Right atrium auricular region (tissue), 2 donors: ENCODE results near the gene ID2. TPM values are rescaled to one million over a fixed set of nuclear protein-coding genes. Genes with fewer than 3 reads are reported as not detected.

Experiments
- DNase-seq: peaks from one replicate; pipeline ENCODE4 v3.0.0-alpha.2; 2019; ENCODE audit warnings: low spot score
- H3K27ac ChIP-seq, 2 donors: fragments of 200-600 bp; sonication (generic); 1 replicate in 1 of 2; 2 replicates in 1 of 2; pipeline ENCODE4 v1.5.1; 2016 to 2019
- H3K27me3 ChIP-seq, 2 donors: fragments of 200-600 bp; sonication (generic); one replicate each; pipeline versions ENCODE4 v1.5.1 to v1.6.0; 2017 to 2019
- H3K36me3 ChIP-seq: fragments of 200-600 bp; sonication (generic); one replicate; pipeline ENCODE4 v1.5.1; 2016
- H3K4me1 ChIP-seq, 2 donors: fragments of 200-600 bp; sonication (generic); one replicate each; pipeline versions ENCODE4 v1.5.1 to v1.6.0; 2017 to 2019
- H3K4me3 ChIP-seq, 2 donors: fragments of 200-600 bp; sonication (generic); 1 replicate in 1 of 2; 2 replicates in 1 of 2; pipeline ENCODE4 v1.5.1; 2017 to 2019; ENCODE audit warnings: mild to moderate bottlenecking in 1 of 2, moderate library complexity in 1 of 2
- H3K9me3 ChIP-seq, 2 donors: fragments of 200-600 bp; sonication (generic); one replicate each; pipeline ENCODE4 v1.5.1; 2019
- CTCF ChIP-seq, 2 donors: fragments of 200-600 bp; sonication (generic); IDR thresholded peaks; one replicate each; pipeline ENCODE4 v1.5.1; 2019; ENCODE audit warnings: antibody characterized with exemption in 2 of 2
- total RNA-seq, 2 donors: library from RNA; depleted of rRNA; stranded (reverse); fragments of >200 nt; gene quantifications; one replicate each; pipeline ENCODE4 v1.1.0, GENCODE V29; 2016

The ID2 gene
- total RNA-seq, 2 donors from 2014 or later: 213 to 421 TPM

- H3K27me3 ChIP-seq: no peaks in the 10 kb centered on the region
- no peak for TF ChIP-seq CTCF (IDR thresholded peaks at IDR 0.05)
- H3K36me3 ChIP-seq: no peaks in the 10 kb centered on the region
- H3K27ac ChIP-seq: no peak overlapping the region
- H3K4me3 ChIP-seq: no peak overlapping the region
- no peaks in the 10 kb centered on the region for H3K9me3 ChIP-seq
- peaks cover 0 to 10% of the 10 kb centered on the region in 2 donors for H3K4me1 ChIP-seq
- no peak for DNase-seq
These were observed 25.0 kb upstream of the ID2 start for GRCh38 chr2:8656811-8657210.

- H3K9me3 ChIP-seq: no peaks in the 10 kb centered on the region
- H3K4me1 ChIP-seq: peaks cover 0 to 18% of the 10 kb centered on the region in 2 donors
- no peak overlapping the region for H3K4me3 ChIP-seq
- no peak for TF ChIP-seq CTCF (IDR thresholded peaks at IDR 0.05)
- no peak for DNase-seq
- H3K27me3 ChIP-seq: no peaks in the 10 kb centered on the region
- H3K27ac ChIP-seq: no peak overlapping the region
- H3K36me3 ChIP-seq: no peaks in the 10 kb centered on the region
These were observed 24.3 kb upstream of the ID2 start for GRCh38 chr2:8657423-8658062.

GRCh38 chr2:8658064-8658862 lies 23.6 kb upstream of the ID2 start:
- H3K27ac ChIP-seq: no peak overlapping the region
- no peak for DNase-seq
- no peak overlapping the region for H3K4me3 ChIP-seq
- no peaks in the 10 kb centered on the region for H3K9me3 ChIP-seq
- no peaks in the 10 kb centered on the region for H3K27me3 ChIP-seq
- no peaks in the 10 kb centered on the region for H3K36me3 ChIP-seq
- no peak for TF ChIP-seq CTCF (IDR thresholded peaks at IDR 0.05)
- peaks cover 0 to 19% of the 10 kb centered on the region in 2 donors for H3K4me1 ChIP-seq

- Histone ChIP-seq H3K27ac (peak overlapping the region in 1 of 2 donors; percentile 58), H3K36me3 (no peaks in the 10 kb centered on the region), H3K9me3 (no peaks in the 10 kb centered on the region), H3K4me3 (no peak overlapping the region), H3K27me3 (no peaks in the 10 kb centered on the region), H3K4me1 (peaks cover 0 to 19% of the 10 kb centered on the region in 2 donors)
- peak; percentile 68 for DNase-seq
- no peak for TF ChIP-seq CTCF (IDR thresholded peaks at IDR 0.05)
These were observed 22.6 kb upstream of the ID2 start for GRCh38 chr2:8659092-8659734.

GRCh38 chr2:8659735-8660492 lies 21.9 kb upstream of the ID2 start:
- H3K27me3 ChIP-seq: no peaks in the 10 kb centered on the region
- H3K27ac ChIP-seq: peak overlapping the region; percentile 20 to 58
- no peak for TF ChIP-seq CTCF (IDR thresholded peaks at IDR 0.05)

More at GRCh38 chr2:8659735-8660492, 21.9 kb upstream of the ID2 start:
- Histone ChIP-seq H3K4me1 (peaks cover 0 to 19% of the 10 kb centered on the region in 2 donors), H3K36me3 (no peaks in the 10 kb centered on the region), H3K4me3 (no peak overlapping the region), H3K9me3 (no peaks in the 10 kb centered on the region)
- DNase-seq: no peak
